Neural cell (in vitro differentiated cells): ENCODE results near the gene AGL. TPM values are rescaled to one million over a fixed set of nuclear protein-coding genes. Genes with fewer than 3 reads are reported as not detected.

ENCODE experiments used
- H2AFZ ChIP-seq: fragments of 200-600, 300-800 bp; sonication (generic), shearing (Covaris generic); 2 replicates; pipeline ENCODE4 v1.6.0; 2014; ENCODE audit warnings: low read depth, mild to moderate bottlenecking, antibody characterized with exemption, low read length, moderate library complexity
- H3F3A ChIP-seq: fragments of 200-600 bp; shearing (Covaris generic); 2 replicates; pipeline ENCODE4 v1.6.1; 2016; ENCODE audit warnings: mild to moderate bottlenecking, moderate library complexity, mixed read lengths, antibody characterized with exemption, low read length; ENCODE audit not compliant: insufficient read depth, poor library complexity, severe bottlenecking
- H3K27ac ChIP-seq: fragments of 200-600, 300-800 bp; sonication (generic), shearing (Covaris generic); 2 replicates; pipeline ENCODE4 v1.5.1; 2014; ENCODE audit warnings: mild to moderate bottlenecking, low read length, moderate library complexity
- H3K27me3 ChIP-seq: fragments of 300-800, 200-600 bp; sonication (generic), shearing (Covaris generic); 2 replicates; pipeline ENCODE4 v1.6.0; 2014; ENCODE audit warnings: mild to moderate bottlenecking, low read depth, low read length, moderate library complexity; ENCODE audit not compliant: insufficient read depth
- H3K36me3 ChIP-seq: fragments of 300-800, 200-600 bp; sonication (generic), shearing (Covaris generic); 2 replicates; pipeline ENCODE4 v1.5.1; 2014; ENCODE audit warnings: mild to moderate bottlenecking, antibody characterized with exemption, low read length, moderate library complexity; ENCODE audit not compliant: insufficient read depth
- H3K4me2 ChIP-seq: fragments of 300-800, 200-600 bp; sonication (generic), shearing (Covaris generic); 2 replicates; pipeline ENCODE4 v1.6.0; 2014; ENCODE audit warnings: mild to moderate bottlenecking, low read length
- H3K4me3 ChIP-seq: fragments of 300-800, 200-600 bp; sonication (generic), shearing (Covaris generic); 2 replicates; pipeline ENCODE4 v1.5.1; 2014; ENCODE audit warnings: mild to moderate bottlenecking, low read length, moderate library complexity
- H3K79me2 ChIP-seq: fragments of 200-600 bp; shearing (Covaris generic); replicated peaks from 2 replicates; pipeline ENCODE4 v1.6.0; 2014; ENCODE audit warnings: mild to moderate bottlenecking, low read length, moderate library complexity; ENCODE audit not compliant: insufficient read depth
- H3K9ac ChIP-seq: fragments of 300-800, 200-600 bp; sonication (generic), shearing (Covaris generic); 2 replicates; pipeline ENCODE4 v1.6.1; 2016; ENCODE audit warnings: mild to moderate bottlenecking, low read length, mixed read lengths
- H3K9me2 ChIP-seq: fragments of 200-600 bp; shearing (Covaris generic); 2 replicates; pipeline ENCODE4 v1.6.1; 2016; ENCODE audit warnings: mild to moderate bottlenecking, low read length, mixed read lengths; ENCODE audit not compliant: insufficient read depth
- H3K9me3 ChIP-seq: fragments of 200-600, 300-800 bp; sonication (generic), shearing (Covaris generic); 2 replicates; pipeline ENCODE4 v1.6.1; 2016; ENCODE audit warnings: mild to moderate bottlenecking, mixed run types, low read length, moderate library complexity, mixed read lengths
- H4K20me1 ChIP-seq: fragments of 200-600 bp; shearing (Covaris generic); 2 replicates; pipeline ENCODE4 v1.6.1; 2016; ENCODE audit warnings: mild to moderate bottlenecking, mixed run types; ENCODE audit not compliant: insufficient read depth
- EP300 ChIP-seq: fragments of 450-650 bp; conservative IDR thresholded peaks from 2 replicates; pipeline ENCODE4 v1.6.1; 2014; ENCODE audit warnings: antibody characterized with exemption, mild to moderate bottlenecking, moderate library complexity; ENCODE audit not compliant: poor library complexity, severe bottlenecking
- EZH2 ChIP-seq: fragments of 200-600, 300-800 bp; shearing (Covaris generic), sonication (generic); IDR thresholded peaks from 2 replicates; pipeline ENCODE4 v1.6.1; 2014; ENCODE audit warnings: antibody characterized with exemption, low read length, borderline replicate concordance, mild to moderate bottlenecking; ENCODE audit not compliant: insufficient read depth, poor library complexity, severe bottlenecking
- MXI1 ChIP-seq: fragments of 450-650 bp; conservative IDR thresholded peaks from 2 replicates; pipeline ENCODE4 v1.6.1; 2014; ENCODE audit warnings: antibody characterized with exemption, mild to moderate bottlenecking; ENCODE audit not compliant: poor library complexity, severe bottlenecking
- POLR2AphosphoS5 ChIP-seq: IDR thresholded peaks from 2 replicates; pipeline ENCODE4 v1.6.1; 2012
- RAD21 ChIP-seq: fragments of 450-650 bp; conservative IDR thresholded peaks from 2 replicates; pipeline ENCODE4 v1.6.1; 2014; ENCODE audit warnings: antibody characterized with exemption, mild to moderate bottlenecking, moderate library complexity
- SMC3 ChIP-seq: fragments of 450-650 bp; conservative IDR thresholded peaks from 2 replicates; pipeline ENCODE4 v1.6.1; 2014; ENCODE audit warnings: antibody characterized with exemption, mild to moderate bottlenecking, moderate library complexity; ENCODE audit not compliant: poor library complexity
- TAF1 ChIP-seq: IDR thresholded peaks from 2 replicates; pipeline ENCODE4 v1.6.1; 2012; ENCODE audit warnings: low read depth
- polyA plus RNA-seq: library from polyadenylated mRNA; depleted of rRNA; stranded (reverse); fragments of >200 nt; gene quantifications from 2 replicates; pipeline ENCODE4 v1.2.3, GENCODE V29; 2014
- TF ChIP-seq, protein P1 (sequence below): fragments of 450-650 bp; IDR thresholded peaks from 2 replicates; pipeline ENCODE4 v1.5.1; 2014; ENCODE audit warnings: antibody characterized with exemption, mild to moderate bottlenecking, moderate library complexity; ENCODE audit not compliant: poor library complexity, severe bottlenecking
- TF ChIP-seq, protein P2 (sequence below): IDR thresholded peaks from 2 replicates; pipeline ENCODE4 v1.6.1; 2012; ENCODE audit warnings: borderline replicate concordance

The AGL gene
- polyA plus RNA-seq, 1 donor from 2014 or later = 17.7 TPM

DNA sequence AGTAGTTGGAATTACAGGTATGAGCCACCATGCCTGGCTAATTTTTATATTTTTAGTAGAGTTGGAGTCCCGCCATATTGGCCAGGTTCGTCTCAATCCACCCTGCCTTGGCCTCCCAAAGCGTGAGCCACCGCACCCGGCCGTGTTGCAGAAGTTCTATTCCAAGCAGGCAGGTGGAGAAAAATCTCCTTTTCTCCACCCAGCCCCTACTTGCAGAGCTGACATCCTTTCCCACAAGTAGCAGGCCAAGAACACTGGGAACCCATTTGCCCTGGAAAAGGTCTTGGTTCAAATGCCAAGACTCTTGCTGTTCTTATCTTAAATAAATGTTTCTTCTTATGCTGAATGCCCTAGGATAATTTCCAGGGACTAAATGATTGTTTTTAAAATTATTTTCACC is 17.5 kb downstream of the AGL start:
- Histone ChIP-seq H3F3A (no peaks in the 10 kb centered on the region), H3K9me3 (no peaks in the 10 kb centered on the region), H4K20me1 (no peaks in the 10 kb centered on the region), H3K27ac (no peak overlapping the region), H3K9me2 (no peaks in the 10 kb centered on the region), H3K36me3 (no peaks in the 10 kb centered on the region), H2AFZ (no peak overlapping the region), H3K4me2 (no peak overlapping the region), H3K27me3 (no peaks in the 10 kb centered on the region), H3K9ac (no peak overlapping the region), H3K4me3 (no peak overlapping the region), H3K79me2 (no peaks in the 10 kb centered on the region)
- no peak for TF ChIP-seq EZH2
- TF ChIP-seq, protein P1, sequence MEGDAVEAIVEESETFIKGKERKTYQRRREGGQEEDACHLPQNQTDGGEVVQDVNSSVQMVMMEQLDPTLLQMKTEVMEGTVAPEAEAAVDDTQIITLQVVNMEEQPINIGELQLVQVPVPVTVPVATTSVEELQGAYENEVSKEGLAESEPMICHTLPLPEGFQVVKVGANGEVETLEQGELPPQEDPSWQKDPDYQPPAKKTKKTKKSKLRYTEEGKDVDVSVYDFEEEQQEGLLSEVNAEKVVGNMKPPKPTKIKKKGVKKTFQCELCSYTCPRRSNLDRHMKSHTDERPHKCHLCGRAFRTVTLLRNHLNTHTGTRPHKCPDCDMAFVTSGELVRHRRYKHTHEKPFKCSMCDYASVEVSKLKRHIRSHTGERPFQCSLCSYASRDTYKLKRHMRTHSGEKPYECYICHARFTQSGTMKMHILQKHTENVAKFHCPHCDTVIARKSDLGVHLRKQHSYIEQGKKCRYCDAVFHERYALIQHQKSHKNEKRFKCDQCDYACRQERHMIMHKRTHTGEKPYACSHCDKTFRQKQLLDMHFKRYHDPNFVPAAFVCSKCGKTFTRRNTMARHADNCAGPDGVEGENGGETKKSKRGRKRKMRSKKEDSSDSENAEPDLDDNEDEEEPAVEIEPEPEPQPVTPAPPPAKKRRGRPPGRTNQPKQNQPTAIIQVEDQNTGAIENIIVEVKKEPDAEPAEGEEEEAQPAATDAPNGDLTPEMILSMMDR = no peak
- no peak for TF ChIP-seq TAF1
- no peak for TF ChIP-seq MXI1
- TF ChIP-seq EP300 = no peak
- no peak for TF ChIP-seq RAD21
- TF ChIP-seq POLR2AphosphoS5 = no peak
- TF ChIP-seq SMC3 = no peak
- TF ChIP-seq, protein P2, sequence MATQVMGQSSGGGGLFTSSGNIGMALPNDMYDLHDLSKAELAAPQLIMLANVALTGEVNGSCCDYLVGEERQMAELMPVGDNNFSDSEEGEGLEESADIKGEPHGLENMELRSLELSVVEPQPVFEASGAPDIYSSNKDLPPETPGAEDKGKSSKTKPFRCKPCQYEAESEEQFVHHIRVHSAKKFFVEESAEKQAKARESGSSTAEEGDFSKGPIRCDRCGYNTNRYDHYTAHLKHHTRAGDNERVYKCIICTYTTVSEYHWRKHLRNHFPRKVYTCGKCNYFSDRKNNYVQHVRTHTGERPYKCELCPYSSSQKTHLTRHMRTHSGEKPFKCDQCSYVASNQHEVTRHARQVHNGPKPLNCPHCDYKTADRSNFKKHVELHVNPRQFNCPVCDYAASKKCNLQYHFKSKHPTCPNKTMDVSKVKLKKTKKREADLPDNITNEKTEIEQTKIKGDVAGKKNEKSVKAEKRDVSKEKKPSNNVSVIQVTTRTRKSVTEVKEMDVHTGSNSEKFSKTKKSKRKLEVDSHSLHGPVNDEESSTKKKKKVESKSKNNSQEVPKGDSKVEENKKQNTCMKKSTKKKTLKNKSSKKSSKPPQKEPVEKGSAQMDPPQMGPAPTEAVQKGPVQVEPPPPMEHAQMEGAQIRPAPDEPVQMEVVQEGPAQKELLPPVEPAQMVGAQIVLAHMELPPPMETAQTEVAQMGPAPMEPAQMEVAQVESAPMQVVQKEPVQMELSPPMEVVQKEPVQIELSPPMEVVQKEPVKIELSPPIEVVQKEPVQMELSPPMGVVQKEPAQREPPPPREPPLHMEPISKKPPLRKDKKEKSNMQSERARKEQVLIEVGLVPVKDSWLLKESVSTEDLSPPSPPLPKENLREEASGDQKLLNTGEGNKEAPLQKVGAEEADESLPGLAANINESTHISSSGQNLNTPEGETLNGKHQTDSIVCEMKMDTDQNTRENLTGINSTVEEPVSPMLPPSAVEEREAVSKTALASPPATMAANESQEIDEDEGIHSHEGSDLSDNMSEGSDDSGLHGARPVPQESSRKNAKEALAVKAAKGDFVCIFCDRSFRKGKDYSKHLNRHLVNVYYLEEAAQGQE = no peak

DNA sequence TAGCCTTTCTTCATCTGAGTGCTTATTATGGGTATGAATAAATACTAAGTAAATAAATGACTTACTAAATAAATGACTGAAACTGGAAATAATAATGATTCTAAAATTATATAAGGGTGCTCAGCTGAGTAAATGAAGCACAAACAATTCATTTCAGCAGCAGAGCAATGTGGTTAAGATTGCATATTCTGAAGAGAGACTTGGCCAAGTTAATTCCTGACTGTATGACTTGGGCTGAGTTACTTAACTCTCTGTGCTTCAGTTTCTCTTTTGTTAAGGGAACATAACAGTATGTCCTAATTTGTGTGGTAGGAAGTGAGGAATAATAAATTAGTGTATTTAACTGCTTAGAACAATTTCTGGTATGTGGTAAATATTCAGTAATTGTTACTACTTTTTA is 19.1 kb downstream of the AGL start:
- Histone ChIP-seq H3K79me2 (no peaks in the 10 kb centered on the region), H3K9ac (no peak overlapping the region), H3F3A (no peaks in the 10 kb centered on the region), H3K36me3 (no peaks in the 10 kb centered on the region), H3K9me2 (no peaks in the 10 kb centered on the region), H3K27ac (no peak overlapping the region), H3K27me3 (no peaks in the 10 kb centered on the region), H2AFZ (no peak overlapping the region), H3K4me3 (no peak overlapping the region), H4K20me1 (no peaks in the 10 kb centered on the region), H3K9me3 (no peaks in the 10 kb centered on the region), H3K4me2 (no peak overlapping the region)
- TF ChIP-seq TAF1 = no peak
- TF ChIP-seq POLR2AphosphoS5 = no peak
- TF ChIP-seq SMC3 = no peak
- TF ChIP-seq EZH2 = no peak
- TF ChIP-seq, protein P1 = no peak
- TF ChIP-seq MXI1 = no peak
- no peak for TF ChIP-seq RAD21
- no peak for TF ChIP-seq EP300
- TF ChIP-seq, protein P2 = no peak
